NCI-H146 treated with DMSO at 0.1 percent for 48 hours (cell line): ENCODE measurements around the gene TTC23.

Source experiments
- DNase-seq: peaks from one replicate; lab custom pipeline; 2025; ENCODE audit not compliant: unreplicated experiment; lab: John Stamatoyannopoulos, UW

The TTC23 gene

DNA sequence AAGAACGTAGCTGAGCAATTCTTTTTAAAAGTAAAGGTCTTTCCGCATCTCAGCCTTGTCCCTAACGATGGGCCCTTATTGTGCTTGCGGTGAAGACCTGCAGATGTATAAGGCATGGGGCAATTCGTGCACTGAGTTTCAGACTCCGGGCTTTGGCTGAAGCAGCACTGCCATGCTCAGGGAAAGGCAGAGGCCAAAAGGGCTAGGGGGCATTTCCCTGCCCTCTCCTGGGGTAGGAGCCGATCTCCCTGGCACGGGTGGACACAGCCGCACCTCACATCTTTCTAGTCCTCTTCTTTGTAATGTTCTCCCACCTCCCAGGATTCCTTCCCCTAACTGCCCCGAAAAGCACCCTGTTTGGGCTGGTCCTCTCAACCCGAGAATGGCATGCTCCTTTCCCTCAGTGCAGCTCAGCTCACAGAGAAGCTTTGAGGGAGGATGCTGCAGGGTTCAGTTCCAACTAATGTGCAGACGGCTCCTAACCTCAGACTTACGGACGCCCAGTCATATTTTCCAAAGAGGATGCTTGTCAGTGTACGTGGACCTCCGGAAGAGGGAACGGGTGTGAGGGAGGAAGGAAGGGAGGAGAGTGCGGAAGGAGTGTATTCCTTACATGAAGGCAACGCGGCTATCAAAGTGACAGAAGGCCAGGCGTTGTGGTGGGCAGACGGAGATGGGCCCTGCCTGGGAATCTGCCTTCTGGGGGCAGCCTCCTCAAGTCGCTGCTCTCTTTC lies 83.3 kb downstream of the TTC23 start:
- no peak for DNase-seq

DNA sequence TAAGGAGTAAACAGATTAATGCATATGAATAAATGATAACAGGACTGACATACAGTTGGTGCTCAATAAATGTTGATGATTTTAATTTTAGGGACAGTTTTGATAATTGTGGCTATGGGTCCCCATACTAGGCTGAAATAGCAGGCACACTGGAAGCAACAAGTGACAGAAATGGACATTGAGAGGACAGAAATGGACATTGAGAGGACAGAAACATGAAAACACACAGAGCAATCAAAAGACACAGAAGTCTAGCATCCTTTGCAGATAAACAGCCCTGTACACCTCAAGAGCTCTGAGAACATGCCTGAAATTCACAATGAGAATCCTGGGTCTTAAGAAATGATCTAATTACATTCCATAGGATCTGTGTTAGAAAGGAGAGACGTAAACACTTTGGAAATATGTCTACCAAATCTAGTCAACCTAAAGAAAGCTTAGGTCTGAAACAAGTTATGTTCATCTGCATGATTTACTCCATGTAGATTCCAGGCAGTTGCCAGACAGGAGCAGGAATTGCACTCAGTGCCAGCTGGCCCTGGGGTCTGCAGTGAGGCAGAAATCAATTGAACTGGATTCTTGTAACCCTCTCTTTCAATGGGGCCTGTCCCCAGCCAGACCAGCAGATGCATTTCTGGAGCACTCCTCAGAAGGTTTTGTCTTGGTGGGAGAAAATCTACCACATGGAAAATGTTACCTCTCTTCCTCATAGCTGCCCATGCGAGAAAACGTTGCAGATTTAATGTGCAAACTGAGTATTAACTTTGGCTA lies 84.2 kb downstream of the TTC23 start:
- DNase-seq: no peak

DNA sequence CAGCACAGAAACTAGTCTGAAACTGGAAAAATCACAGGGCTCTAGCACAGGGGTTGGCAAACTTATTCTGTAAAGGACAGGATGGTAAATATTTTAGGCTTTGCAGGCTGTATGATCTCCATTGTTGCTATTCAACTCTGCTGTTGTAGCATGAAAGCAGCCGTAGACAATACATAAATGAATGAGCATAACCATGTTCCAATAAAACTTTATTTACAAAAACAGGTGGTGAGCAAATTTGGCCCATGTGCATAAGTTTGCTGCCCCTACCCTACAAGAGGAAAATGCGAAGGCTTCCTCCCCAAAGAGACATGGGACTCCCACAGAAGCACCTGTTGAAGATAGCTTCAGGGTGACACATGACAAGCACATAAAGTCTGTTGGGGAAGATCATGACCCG lies 85.3 kb downstream of the TTC23 start:
- DNase-seq: no peak

DNA sequence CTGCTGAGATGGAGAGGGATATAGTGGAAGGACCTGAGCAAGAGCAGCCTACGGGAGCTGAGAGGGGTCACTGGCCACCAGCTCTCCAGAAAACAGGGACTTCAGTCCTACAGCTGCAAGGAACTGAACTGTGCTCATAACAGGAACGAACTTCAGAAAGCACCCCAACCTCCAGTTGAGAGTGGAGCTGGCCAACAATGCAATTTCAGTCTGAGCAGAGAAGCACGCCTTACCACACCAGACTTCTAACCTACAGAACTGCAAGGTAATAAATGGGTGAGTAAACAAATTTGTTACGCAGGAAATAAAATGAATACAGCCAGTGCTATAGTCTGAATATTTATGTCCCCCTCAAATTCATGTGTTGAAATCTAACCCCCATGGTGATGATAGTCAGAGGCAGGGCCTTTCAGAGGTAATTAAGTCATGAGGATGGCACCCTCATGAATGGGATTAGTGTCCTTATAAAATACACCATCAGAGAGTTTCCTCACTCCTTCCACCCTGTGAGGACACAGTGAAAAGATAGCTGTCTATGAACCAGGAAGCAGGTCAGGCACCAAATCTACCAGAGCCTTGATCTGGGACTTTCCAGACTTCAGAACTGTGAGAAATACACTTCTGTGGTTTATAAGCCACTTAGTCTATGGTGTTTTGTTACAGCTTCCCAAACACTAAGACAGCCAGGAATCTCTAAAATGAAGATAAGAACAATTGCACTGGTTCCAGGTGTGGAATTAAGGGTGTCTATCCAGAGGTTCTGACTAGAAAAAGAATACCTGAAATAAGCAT lies 85.9 kb downstream of the TTC23 start:
- DNase-seq: no peak

DNA sequence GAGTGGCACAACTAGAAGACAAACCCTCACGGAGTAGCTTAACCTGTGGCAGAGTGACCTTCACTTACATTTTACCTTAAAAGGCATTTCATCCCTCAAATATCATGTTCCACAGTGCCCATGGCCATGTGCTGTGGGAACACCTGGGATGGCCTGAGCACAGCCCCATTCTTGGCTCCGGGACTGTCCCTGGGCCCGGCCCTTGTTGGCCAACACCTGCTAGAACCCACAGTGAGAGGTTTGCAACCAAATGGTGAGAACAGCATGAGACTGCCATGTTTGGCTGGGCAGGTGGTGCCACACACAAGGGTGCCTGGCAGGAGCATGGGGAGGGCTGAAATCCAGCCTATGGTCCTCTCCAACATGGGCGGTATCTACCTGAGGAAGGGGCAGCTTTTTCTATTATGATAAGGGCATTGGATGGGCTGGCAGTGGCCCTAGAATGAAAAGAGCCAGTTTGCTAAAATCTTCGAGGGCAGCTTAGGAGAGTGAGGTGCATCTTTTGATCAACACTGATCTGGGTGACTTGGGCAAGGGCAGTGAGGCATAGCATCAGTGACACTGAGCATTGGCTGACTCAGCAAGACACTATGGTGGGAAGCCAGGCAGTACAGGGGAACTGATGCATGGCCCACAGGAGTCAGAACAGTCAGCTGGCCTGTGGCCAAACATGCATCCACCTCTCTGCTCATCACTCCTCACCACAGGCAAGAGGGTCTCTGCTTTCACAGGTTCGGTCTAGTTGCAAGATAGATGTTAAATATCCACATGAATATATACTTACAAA lies 90.6 kb downstream of the TTC23 start:
- DNase-seq: no peak

DNA sequence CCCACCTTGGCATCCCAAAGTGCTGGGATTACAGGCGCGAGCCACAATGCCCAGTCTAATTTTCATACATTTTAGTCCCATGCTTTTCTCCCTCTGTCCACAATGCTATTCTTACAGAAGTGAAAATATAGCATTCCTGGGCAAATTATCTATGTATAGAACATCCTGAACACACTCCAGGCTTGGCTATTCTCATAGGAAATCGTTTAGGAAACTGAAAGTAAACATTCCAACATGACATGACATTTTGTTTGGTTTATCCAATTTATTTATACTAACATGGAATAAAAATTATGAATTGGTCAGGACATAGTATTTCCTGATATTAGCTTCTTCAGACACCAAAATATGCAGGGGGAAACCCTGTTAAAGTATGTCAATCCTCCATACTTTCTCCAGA lies 91.9 kb downstream of the TTC23 start:
- DNase-seq: no peak

DNA sequence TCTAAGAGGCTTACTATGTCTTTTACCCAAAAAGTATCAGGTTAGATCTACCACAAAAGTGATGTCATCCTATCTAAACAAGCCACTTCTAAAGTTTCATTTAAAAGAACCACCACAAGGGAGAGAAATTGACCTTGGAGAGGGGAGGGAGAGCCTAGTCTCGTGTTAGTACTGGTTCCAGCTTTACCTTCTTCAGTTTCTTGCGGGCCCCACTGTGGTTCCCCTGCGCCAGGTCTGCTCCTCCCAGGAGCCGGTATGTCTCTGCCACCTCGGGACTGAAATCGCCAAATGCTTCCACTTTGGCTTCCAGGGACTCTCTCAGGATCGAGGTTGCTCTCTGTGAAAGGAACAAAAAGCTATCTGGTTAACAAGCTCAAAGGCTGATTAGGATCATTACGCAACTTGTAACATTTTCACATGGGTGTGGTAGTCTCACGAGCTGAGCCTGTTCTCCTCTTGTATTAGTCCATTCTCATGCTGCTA lies 93.4 kb downstream of the TTC23 start:
- no peak for DNase-seq

DNA sequence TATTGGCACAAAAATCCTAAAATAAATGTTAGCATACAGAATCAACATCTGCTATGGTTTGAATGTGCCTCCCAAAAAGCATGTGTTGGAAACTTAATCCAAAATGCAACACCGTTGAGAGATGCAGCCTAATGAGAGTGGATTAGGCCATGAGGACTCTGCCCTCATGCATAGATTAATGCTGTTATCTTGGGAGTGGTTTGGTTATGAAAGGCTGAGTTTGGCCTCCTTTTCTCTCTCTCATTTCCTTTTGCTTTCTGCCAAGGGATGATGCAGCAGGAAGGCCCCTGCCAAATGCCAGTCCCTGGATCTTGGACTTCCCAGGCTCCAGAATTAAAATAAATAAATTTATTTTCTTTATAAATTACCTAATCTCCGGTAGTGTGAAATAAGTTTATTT lies 95.1 kb downstream of the TTC23 start:
- no peak for DNase-seq

DNA sequence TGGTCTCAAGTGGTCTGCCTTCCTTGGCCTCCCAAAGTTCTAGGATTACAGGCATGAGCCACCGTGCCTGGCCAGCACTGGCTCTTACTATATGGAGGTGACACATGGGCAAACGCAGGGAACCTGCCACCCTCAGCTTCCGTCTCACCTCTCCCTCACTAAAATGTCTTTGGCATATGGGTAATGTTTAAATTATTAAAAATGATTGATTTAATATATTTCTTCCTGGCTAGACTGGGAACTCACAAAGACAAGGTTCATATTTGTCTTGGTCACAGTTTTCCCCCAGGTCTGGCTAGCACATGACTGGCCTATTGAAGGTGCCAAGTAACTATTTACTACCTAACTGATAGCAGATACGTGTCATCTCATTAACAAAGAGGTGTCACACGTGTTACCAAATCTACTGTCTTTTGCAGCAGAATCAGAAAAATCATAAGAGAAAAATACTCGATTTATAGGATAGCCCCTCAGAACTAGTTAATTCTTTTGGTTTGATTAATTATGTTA lies 96.3 kb downstream of the TTC23 start:
- no peak for DNase-seq

DNA sequence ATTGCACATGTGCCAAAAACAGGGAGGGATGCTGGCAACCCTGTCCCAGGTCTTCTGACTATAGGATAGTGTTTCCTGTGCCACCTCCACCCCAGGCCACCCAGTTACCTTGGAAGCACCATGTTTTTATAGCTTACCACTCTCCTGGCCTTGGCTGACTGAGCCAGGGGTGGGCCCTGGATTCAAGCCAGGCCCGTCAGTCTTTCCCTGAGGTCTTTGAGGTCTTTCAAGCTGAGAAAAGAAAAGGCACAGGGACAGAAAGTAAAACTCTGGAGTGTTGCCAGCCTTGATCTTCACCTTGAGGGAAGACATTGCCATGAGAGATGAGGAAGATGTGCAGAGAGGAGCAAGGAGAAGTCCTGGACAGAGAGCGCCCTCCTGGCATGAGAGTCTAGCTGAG lies 98.2 kb downstream of the TTC23 start:
- DNase-seq: no peak

DNA sequence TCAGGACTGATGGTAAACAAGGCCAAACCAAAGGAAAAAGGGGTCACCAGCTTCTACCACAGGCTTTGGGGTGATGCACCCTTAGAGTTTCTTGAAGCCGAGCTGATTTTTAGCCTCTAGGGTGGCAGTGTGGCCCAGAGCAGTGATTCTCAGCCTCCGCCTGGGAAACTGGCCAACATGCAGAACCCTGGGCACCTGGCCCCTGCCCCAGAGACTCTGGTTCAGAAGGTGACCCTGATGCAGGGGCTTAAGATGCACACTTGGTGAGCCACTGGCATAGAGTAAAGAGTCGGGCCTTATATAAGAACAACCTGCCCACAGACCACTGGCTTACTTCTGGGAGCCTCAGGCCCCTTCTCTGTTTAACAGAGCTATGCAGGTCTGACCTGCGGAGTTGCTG lies 100.0 kb downstream of the TTC23 start:
- DNase-seq: no peak

DNA sequence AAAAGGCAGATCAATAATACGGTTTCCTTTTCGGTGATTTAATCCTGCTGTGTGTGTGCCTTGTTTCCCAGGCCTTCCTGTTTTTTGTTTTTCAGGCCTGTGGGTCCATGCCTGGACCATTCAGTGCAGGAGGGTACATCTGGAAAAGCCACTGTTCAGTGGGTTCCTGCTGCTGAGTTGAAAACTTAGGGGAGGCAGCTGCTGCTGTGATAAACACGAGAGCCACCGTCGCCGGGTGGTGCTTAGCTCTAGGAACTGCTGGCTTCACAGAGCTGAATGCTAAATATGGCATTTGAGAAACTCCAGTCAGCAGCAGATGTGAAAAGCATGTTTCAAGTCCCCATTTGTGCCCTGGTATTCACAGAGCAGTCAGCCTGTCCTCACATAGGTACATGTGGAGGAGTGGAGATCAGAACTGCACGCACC lies 100.5 kb downstream of the TTC23 start:
- peak; percentile 29 for DNase-seq

DNA sequence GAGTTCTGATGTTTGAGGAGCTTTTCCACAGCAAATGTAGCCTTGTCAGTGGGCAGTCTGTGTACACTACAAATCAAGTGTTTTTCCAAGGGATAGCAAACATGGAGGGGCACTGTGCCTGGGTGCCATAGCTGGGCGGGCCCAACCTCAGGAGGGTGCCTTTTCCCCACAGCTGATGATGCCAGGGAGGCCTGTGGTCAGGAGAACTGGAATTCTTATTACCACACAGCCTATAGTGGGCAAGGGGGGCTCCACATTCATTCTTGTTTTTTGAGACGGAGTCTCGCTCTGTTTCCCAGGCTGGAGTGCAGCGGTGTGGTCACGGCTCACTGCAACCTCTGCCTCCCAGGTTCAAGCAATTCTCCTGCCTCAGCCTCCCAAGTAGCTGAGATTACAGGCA lies 102.7 kb downstream of the TTC23 start:
- no peak for DNase-seq

DNA sequence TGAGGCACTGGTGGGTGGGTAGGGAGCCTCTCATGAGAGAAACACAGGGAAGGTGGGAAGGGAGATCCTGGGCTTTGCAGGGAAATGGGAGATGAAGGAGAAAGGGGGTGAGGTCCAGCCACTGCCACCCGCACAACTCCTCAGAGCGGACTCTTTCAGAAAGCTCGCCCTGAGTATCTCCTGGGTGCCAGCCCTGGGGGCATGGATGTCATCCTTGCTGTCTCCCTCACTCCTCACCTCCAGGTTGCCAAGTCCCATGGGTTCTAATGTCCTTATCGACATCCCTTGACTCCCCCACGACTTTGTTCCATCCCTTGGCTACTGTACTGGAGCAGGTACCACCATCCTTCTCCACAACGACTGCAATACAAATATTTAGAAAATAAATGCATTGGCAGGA lies 103.6 kb downstream of the TTC23 start:
- no peak for DNase-seq

DNA sequence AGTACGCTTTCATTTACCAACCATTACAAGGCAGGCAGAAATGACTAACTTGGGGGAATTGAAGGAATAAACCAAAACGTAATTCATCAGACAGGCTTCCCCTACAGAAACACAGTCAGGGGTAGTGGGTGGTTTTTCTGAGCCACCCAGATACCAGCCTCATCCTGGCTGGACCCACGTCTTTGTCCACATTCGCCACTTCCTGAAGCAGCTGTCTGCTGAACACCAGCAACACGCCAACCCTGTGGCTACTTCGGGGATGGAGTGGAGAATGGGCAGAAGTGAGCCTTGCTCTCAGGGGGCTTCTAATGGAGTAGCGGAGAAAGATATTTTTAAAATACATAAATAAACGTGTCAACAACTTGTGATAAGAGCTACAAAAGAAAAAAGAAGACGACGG lies 104.4 kb downstream of the TTC23 start:
- DNase-seq: no peak

DNA sequence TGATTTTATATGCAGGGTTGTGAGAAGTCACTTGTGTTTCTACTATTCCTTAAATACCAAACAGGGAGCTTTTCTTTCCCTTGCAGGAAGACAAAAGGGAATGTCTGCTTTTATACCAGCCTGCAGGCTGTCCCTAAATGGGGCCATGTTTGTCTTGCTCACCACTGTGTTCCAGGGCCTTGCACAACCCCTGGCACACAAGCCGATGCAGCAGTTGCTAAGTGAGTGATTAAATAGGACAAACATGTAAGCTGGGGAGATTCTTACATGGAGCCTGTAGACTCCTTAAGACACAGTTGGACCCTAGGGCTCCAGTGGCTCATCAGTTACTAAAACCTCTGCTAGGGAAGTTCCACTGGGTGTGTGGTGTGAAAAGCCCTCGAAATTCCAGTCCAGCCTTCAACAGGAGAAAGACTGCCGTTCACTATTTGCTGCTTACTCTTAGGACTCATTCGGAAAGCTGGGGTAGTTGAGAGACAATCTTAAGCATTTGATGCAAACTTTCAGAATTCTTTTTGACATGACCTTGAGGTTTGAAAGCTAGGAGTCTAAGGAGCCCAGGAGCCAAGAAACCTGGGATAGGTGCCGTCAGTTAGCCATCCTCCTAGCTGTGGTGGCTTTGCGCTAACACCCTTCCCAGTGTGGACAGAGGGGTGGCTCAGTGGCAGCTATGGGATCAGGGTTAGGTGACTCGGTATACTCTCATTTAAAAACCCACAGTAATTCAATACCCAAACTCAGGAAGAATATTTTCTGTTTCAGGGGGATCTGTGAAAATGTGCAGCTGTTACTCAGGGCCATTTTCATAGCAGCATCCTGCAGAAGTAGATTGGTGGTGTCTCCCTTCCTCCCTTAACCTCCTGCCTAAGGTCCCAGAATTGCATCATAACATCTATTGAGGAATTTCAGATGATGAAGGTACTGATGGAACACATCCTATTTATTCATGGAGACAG lies 105.4 kb downstream of the TTC23 start:
- peak; percentile 67 for DNase-seq

DNA sequence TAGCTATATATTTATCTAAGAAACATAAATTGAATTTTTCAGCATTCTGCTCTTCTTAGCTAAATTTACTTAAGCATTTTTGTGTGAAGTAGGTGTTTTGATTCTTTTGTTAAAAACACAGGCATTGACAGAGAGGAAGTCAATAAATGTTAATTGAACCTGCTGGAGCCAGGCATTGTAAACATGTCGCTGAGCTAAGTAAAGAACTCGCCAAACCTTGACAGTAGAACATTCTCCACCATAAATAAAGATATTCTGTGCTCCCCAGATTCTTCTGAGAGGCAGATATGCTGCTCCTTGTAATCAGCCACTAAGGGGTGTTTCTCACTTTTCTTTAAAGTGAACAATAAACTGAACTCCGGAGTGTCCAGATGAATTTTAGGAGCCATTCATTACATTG lies 106.1 kb downstream of the TTC23 start:
- DNase-seq: peak; percentile 81

DNA sequence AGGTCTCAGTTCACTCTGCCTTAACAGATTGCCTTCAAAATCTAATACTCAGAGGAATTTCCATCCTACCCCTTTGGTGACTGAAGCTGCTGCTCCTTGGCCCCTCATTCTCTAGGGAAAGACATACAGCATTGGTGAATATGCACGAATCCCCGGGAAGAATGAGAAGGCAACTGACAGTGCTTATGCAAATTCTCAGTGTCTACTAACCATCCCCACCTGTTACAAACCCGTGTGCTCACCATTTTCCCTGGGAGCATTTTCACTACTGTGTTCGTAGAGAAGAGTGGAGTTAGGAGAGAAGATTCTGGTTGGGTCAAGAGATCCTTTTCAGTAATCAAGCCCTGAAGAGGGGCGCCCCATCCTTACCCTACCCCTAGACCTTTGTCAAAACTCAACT lies 106.8 kb downstream of the TTC23 start:
- peak; percentile 56 for DNase-seq

DNA sequence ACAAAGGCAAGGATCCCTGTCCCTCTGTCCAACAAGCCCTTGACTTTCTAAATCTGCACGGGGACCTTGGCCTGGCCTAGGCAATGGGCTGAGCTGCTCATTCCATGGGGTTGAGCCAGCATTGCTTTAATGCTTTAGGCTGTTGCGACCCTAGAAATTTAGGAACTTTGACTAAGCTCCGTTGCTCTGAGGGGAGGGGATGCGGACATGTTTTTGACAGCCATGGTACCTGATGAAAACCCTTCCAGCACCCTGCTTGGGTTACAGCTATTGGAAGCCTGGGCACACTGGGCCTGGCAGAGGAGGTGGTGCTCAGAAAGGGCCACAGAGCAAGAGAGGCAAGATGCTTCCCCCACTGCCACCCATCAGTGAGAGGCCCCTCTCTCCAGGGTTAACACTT lies 107.4 kb downstream of the TTC23 start:
- DNase-seq: no peak

DNA sequence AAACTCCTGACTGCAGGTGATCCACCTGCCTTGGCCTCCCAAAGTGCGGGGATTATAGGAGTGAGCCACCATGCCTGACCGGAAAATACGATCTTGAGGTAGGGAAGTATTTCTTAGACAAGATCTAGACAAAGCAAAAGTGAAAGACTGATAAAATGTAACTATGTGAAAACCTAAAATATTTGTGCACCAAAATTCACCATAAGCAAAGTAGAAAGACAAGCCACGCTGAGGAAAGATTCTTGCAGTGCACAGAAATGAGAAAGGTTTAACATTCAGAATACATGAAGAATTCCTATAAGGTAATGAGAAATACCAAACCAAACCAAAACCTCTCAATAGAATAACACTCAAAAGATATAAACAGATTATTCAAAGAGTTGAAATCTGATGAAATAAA lies 108.8 kb downstream of the TTC23 start:
- DNase-seq: no peak
